Spleen (tissue), 7 donors: ENCODE results near the gene TECTA.

Experiments used
- CTCF ChIP-seq, 11 experiments: fragments of 200-600 bp in 7 of 11; fragments of 450-650 bp in 4 of 11; sonication (generic) in 4 of 11; IDR thresholded peaks in 8 of 11; conservative IDR thresholded peaks in 3 of 11; 1 replicate in 7 of 11; 2 replicates in 4 of 11; pipeline versions ENCODE4 v1.4.0 to v1.8.0; 2016 to 2021; ENCODE audit warnings: antibody characterized with exemption in 11 of 11, inconsistent platforms in 4 of 11, mild to moderate bottlenecking in 1 of 11
- POLR2A ChIP-seq, 3 donors: fragments of 450-650 bp; IDR thresholded peaks; one replicate each; pipeline ENCODE4 v1.5.1; 2017; ENCODE audit warnings: antibody characterized with exemption in 3 of 3, mild to moderate bottlenecking in 1 of 3
- POLR2AphosphoS5 ChIP-seq, 3 donors: sonication (generic); formaldehyde crosslinking; IDR thresholded peaks; one replicate each; pipeline ENCODE4 v1.5.1; 2017; ENCODE audit warnings: antibody characterized with exemption in 3 of 3
- donor health status: DM: no; HTN: no; CAD: no; lungs with moderate emphysema.
- donor health status: DM: no; HTN: no; CAD: no.
- donor health status: DM: no; HTN: no; CAD: no.

GRCh38 chr11:121057922-121058321 is 43.1 kb upstream of the TECTA start:
- no peak for TF ChIP-seq POLR2A (IDR thresholded peaks at IDR 0.05)
- TF ChIP-seq CTCF (IDR thresholded peaks at IDR 0.05 in 8 of 11, conservative IDR thresholded peaks at IDR 0.05 in 3 of 11): no peak
- no peak for TF ChIP-seq POLR2AphosphoS5 (IDR thresholded peaks at IDR 0.05)
